GM10248 (cell line): ENCODE data around the gene RAB3D.

Experiments
- CTCF ChIA-PET: fragments of 300-600 bp; sonication (Branson Sonifier 250); formaldehyde crosslinking; extraction: SDS; loops from one replicate; lab custom pipeline; 2021; ENCODE audit warnings: antibody characterized with exemption; lab: Yijun Ruan, JAX
- POLR2A ChIA-PET: fragments of 350-650 bp; sonication (Branson Sonifier 250); formaldehyde crosslinking; extraction: SDS; loops from one replicate; lab custom pipeline; 2020; ENCODE audit warnings: antibody characterized with exemption; lab: Yijun Ruan, JAX
- DNase-seq: peaks from one replicate; pipeline ENCODE4 v3.0.0; 2012; ENCODE audit errors: extremely low spot score
- TF ChIP-seq, protein P1 (sequence below): IDR thresholded peaks from 2 replicates; pipeline ENCODE4 v1.5.1; 2012; ENCODE audit warnings: mild to moderate bottlenecking, low read depth; ENCODE audit errors: extremely low read depth, missing control alignments, control extremely low read depth

RAB3D gene

DNA sequence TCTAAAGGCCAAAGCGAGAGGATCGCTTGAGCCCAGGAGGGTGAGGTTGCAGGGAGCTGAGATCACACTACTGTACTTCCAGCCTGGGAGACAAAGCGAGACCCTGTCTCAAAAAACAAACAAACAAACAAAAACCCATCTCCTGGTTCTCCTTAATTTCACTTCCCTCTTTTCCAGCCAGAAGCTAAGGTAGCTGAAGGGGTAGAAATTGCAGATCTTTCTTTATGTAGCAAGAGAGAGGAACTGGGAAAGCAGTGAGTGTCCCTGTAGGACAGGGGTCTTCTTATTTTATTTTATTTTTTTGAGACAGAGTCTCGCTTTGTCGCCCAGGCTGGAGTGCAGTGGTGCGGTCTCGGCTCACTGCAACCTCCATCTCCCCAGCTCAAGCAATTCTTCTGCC, 48.0 kb downstream of the RAB3D start:
- TF ChIP-seq, protein P1, sequence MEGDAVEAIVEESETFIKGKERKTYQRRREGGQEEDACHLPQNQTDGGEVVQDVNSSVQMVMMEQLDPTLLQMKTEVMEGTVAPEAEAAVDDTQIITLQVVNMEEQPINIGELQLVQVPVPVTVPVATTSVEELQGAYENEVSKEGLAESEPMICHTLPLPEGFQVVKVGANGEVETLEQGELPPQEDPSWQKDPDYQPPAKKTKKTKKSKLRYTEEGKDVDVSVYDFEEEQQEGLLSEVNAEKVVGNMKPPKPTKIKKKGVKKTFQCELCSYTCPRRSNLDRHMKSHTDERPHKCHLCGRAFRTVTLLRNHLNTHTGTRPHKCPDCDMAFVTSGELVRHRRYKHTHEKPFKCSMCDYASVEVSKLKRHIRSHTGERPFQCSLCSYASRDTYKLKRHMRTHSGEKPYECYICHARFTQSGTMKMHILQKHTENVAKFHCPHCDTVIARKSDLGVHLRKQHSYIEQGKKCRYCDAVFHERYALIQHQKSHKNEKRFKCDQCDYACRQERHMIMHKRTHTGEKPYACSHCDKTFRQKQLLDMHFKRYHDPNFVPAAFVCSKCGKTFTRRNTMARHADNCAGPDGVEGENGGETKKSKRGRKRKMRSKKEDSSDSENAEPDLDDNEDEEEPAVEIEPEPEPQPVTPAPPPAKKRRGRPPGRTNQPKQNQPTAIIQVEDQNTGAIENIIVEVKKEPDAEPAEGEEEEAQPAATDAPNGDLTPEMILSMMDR = no peak
- no peak for DNase-seq
- CTCF ChIA-PET = interaction anchor here (1.0 to 2.6 kb wide), 7 partner anchors 13 to 192 kb away, joined by 3 to 20 read pairs (median 4); no protein-coding TSS in a partner anchor
- POLR2A ChIA-PET = no interaction called here

DNA sequence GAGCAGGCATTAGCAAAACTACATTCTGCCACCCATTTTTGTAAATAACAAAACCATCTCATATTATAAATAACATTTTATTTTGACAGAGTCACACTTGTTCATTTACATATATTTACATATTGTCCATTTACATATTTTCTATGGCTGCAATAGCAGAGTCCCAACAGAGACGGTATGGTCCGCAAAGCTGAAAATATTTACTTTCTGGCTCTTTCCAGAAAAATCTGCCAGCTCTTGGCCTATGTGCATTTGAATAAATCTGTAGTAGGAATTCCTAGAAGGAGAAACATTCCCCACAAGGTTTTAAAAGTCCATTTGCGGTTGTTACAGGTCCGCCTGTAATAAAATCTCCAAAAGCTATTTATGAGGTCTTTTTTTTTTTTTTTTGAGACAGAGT, 49.2 kb downstream of the RAB3D start:
- no peak for DNase-seq
- ChIA-PET CTCF (interaction anchor here (0.8 to 2.6 kb wide), 7 partner anchors 17 to 193 kb away, joined by 3 to 20 read pairs (median 4); no protein-coding TSS in a partner anchor), POLR2A (no interaction called here)
- TF ChIP-seq, protein P1 = no peak

DNA sequence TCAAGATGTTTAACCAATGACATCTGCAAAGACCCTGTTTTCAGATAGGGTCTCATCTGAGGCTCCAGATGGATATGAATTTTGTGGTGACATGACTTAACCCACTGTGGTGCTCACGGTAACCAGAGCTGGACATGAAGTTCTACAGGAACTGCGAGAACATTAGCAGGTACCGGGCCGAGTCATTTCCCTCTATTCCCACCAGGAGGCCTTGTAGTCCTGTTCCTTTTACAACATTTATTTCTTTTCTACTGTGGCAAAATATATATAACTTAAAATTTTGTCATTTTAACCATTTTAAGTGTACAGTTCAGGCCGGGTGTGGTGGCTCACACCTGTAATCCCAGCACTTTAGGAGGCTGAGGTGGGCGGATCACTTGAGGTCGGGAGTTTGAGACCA, 51.1 kb downstream of the RAB3D start:
- CTCF ChIA-PET = no interaction called here
- POLR2A ChIA-PET = no interaction called here

DNA sequence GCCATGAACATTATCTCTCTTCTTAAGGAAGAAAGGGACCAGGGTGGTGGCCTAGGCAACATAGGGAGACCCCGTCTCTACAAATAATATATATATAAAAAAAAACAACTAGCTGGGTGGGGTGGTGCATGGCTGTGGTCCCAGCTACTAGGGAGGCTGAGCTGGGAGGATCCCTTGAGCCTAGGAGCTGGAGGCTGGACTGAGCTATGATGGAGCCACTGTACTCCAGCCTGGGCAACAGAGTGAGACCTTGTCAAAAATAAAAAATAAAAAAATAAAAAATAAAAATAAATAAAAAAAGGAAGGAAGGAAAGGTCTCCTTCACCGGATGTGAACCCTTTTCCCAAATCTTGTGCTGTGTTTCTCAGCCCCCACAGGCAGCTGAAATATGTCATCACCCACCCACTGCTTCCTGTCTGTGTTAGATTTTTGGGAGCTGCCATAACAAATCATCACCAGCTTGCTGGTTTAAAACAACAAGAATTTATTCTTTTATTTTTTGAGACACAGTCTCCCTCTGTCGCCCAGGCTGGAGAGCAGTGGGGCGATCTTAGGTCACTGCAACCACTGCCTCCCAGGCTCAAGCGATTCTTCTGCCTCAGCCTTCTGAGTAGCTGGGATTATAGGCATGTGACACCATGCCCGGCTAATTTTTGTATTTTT, 53.0 kb downstream of the RAB3D start:
- POLR2A ChIA-PET = no interaction called here
- DNase-seq = no peak
- TF ChIP-seq, protein P1 = peak; percentile 18
- CTCF ChIA-PET = interaction anchor here (1.0 to 1.6 kb wide), 6 partner anchors 9 to 160 kb away, joined by 3 to 4 read pairs (median 4); partner anchors contain the start of gene TSPAN16

More for the DNA sequence above, 51.1 kb downstream of the RAB3D start:
- no peak for DNase-seq
- TF ChIP-seq, protein P1 = peak; percentile 6

DNA sequence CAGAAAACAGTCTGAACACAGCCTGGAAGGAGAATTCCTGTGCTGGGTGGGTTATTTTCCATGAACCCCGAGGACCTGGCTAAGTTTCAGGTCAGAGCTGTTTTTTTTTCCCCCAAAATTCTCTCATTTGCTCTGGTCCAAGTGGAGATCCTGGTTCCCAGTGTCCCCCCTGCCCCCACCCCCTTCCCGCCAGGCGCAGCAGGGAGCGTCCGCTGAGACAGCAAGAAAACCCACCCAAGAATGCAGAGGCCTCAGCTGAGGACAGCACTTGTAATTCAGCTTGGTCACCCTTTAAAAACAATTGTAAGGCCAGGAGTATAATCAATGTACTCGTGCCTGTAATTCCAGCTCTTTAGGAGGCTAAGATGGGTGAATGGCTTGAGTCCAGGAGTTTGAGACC, 54.9 kb downstream of the RAB3D start:
- no peak for DNase-seq
- TF ChIP-seq, protein P1 = no peak
- CTCF ChIA-PET = interaction anchor here (1.1 to 1.3 kb wide), 3 partner anchors 9 to 96 kb away, joined by 4 to 5 read pairs (median 4); no protein-coding TSS in a partner anchor
- POLR2A ChIA-PET = no interaction called here

DNA sequence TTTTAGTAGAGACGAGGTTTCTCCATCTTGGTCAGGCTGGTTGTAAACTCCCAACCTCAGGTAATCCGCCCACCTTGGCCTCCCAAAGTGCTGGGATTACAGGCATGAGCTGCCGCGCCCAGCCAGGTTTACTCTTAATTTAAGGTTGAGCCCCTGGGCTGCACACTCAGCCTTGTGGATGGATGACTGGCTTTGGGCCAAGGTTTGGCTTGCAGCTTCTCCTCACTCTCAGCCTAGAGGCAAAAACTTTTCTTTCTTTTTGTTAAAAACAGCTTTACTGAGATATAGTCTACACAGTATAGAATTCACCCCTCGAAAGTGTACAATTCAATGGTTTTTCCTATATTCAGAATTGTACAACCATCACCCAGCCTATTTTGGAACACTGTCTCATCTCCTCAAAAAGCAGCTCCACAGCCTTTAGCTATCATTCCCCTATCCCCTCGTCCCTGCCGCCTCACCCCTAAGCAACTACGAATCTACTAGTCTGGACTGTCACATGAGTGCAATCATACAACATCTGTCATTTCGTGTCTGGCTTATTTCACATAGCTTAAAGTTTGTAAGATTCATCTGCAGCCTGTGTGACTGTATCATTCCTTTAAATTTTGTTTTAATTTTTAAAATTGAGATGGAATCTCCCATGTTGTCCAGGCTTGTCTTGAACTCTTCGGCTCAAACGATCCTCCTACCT, 58.0 kb downstream of the RAB3D start:
- ChIA-PET POLR2A (no interaction called here), CTCF (interaction anchor here (1.0 to 2.1 kb wide), 2 partner anchors 12 to 201 kb away, joined by 4 to 7 read pairs; no protein-coding TSS in a partner anchor)
- TF ChIP-seq, protein P1 = no peak
- DNase-seq = no peak
